GM12892 (cell line): ENCODE data around the gene TMEM139.

Experiments used
- POLR2A ChIP-seq: IDR thresholded peaks from 2 replicates; pipeline ENCODE4 v1.6.1; 2011; ENCODE audit warnings: low read depth, low read length, control low read depth
- POLR2AphosphoS5 ChIP-seq: IDR thresholded peaks from 2 replicates; pipeline ENCODE4 v1.6.1; 2011; ENCODE audit warnings: low read depth, low read length, control low read depth
- TAF1 ChIP-seq: IDR thresholded peaks from 2 replicates; pipeline ENCODE4 v1.6.1; 2011; ENCODE audit warnings: low read depth, mild to moderate bottlenecking, control low read depth, low read length, borderline replicate concordance

DNA sequence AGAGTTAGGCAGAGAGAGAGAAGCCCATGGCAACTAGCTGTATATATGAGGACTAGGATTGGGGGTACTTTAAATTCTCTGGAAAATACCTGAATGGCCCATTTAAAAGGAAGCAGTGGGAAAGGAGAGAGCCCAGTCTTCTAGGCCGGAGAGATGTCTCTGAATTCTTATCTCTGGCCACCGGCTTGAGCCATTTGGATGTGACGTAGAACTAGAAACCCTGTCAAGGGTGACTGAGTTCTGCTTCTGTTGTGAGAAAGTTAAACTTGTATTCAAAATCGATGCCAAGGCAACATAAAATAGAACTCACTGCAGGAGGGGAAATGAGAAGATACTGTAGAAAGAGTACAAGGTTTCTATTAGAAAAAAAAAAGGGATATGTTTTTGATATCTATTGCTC lies 27.8 kb upstream of the TMEM139 start:
- TF ChIP-seq TAF1: no peak
- no peak for TF ChIP-seq POLR2A
- TF ChIP-seq POLR2AphosphoS5: no peak
